HG02623 (cell line): ENCODE results near the gene DNASE1L1.

Experiments
- ATAC-seq: cut with Tn5 transposase; IDR thresholded peaks from one replicate; pipeline ENCODE4 v1.9.1; 2021; ENCODE audit warnings: moderate library complexity; ENCODE audit not compliant: unreplicated experiment

Gene DNASE1L1

GRCh38 chrX:154436983-154437752 lies 28.1 kb upstream of the DNASE1L1 start, which contains the start of gene GDI1:
TSS of gene GDI1 (plus strand) at chrX:154437154. CDS start at chrX:154437255, 101 bp downstream.
- peak; percentile 50 for ATAC-seq

GRCh38 chrX:154436374-154436982 lies 27.4 kb upstream of the DNASE1L1 start:
- peak; percentile 34 for ATAC-seq

- ATAC-seq: no peak
Measured at GRCh38 chrX:154435171-154435733, 26.2 kb upstream of the DNASE1L1 start.

GRCh38 chrX:154434394-154435168 lies 25.5 kb upstream of the DNASE1L1 start:
- ATAC-seq: no peak

GRCh38 chrX:154433605-154434004 lies 24.6 kb upstream of the DNASE1L1 start:
- ATAC-seq: no peak

- no peak for ATAC-seq
Measured at GRCh38 chrX:154432210-154432609, 23.2 kb upstream of the DNASE1L1 start.

- ATAC-seq: no peak
Measured at GRCh38 chrX:154431341-154431740, 22.3 kb upstream of the DNASE1L1 start.

- no peak for ATAC-seq
Measured at GRCh38 chrX:154430916-154431315, 21.9 kb upstream of the DNASE1L1 start.

- no peak for ATAC-seq
Measured at GRCh38 chrX:154430479-154430878, 21.4 kb upstream of the DNASE1L1 start.

GRCh38 chrX:154429711-154430110 lies 20.7 kb upstream of the DNASE1L1 start:
- no peak for ATAC-seq

GRCh38 chrX:154428176-154429171 lies 19.4 kb upstream of the DNASE1L1 start, which contains the start of gene ATP6AP1:
TSS of gene ATP6AP1 (plus strand) at chrX:154428677. CDS start at chrX:154428693, 16 bp downstream.
- peak; percentile 93 for ATAC-seq

GRCh38 chrX:154426916-154427770 lies 18.1 kb upstream of the DNASE1L1 start:
- ATAC-seq: no peak

GRCh38 chrX:154420402-154420756 lies 11.3 kb upstream of the DNASE1L1 start:
- no peak for ATAC-seq

- ATAC-seq: no peak
Measured at GRCh38 chrX:154419688-154420401, 10.8 kb upstream of the DNASE1L1 start.

- no peak for ATAC-seq
Measured at GRCh38 chrX:154419189-154419588, 10.1 kb upstream of the DNASE1L1 start.

- ATAC-seq: no peak
Measured at GRCh38 chrX:154417157-154417556, 8.1 kb upstream of the DNASE1L1 start.

- no peak for ATAC-seq
Measured at GRCh38 chrX:154413142-154413541, 4.1 kb upstream of the DNASE1L1 start.

GRCh38 chrX:154412468-154412867 lies 3.4 kb upstream of the DNASE1L1 start:
- no peak for ATAC-seq

GRCh38 chrX:154411981-154412340 lies 2.9 kb upstream of the DNASE1L1 start:
- peak; percentile 44 for ATAC-seq
